Stimulated activated naive CD8-positive, alpha-beta T cell treated with anti-CD3 and anti-CD28 coated beads, Interleukin-15, Interleukin-2, amounts not matched to agents 100 U/mL and 50 U/mL, for 24 hours (primary cell): ENCODE measurements around the gene PPHLN1.

ENCODE experiments used
- ATAC-seq: fragments of 150-1000 bp; cut with Tn5 transposase; one replicate; pipeline ENCODE4 v1.10.0; 2021
- DNase-seq: peaks from one replicate; pipeline ENCODE4 v3.0.0; 2021

PPHLN1 gene, protein sequence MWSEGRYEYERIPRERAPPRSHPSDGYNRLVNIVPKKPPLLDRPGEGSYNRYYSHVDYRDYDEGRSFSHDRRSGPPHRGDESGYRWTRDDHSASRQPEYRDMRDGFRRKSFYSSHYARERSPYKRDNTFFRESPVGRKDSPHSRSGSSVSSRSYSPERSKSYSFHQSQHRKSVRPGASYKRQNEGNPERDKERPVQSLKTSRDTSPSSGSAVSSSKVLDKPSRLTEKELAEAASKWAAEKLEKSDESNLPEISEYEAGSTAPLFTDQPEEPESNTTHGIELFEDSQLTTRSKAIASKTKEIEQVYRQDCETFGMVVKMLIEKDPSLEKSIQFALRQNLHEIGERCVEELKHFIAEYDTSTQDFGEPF

DNA sequence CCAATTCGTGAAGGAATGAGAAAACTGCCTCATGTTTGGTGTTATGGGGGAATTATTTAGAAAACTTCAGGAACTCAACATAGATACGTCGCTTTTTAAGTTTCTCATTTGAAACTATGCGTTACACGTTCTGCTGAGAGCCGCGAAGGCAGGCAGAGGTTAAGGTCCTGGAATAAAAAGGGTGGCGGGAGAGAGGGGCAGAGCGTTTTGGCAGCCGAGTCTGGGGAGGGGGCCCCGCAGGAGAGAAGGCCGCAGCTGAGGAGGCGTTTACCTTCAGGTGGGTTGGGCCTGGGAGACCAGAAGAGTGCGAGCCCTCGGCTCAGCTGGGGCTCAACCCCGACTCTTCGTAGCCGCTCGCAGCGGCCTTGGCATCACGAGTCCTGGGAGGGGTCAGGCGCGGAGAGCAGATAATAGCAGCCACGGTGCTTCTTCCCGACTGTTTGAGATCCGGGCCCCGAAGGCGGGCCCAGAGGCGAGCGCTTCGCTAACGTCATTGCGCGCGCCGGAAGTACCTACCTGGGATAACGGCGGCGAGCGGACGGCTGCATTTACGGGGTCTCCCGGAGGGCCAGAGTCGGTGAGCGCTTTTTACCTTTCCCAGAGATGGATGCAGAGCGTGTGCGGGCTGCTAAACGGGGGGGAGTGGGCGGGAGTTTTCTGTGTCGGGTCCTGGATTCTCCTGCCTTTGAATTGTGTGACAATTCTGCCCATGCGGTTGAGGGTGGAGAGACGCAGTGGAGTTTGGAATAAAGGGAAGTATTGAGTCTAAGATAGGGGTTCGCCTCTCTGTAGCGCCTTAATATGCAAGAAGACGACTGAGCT lies at the start of gene PPHLN1, which contains the start of gene ZCRB1:
Gene PPHLN1, plus strand, starts transcription at position 515 of the 822 bp plus-strand sequence. CDS start 9,736 bp downstream, outside the sequence.
Gene ZCRB1, minus strand, starts transcription at position 442 of the 822 bp plus-strand sequence. CDS start 1,992 bp downstream, outside the sequence.
- DNase-seq (peak; percentile 88), ATAC-seq (peak; percentile 98)

DNA sequence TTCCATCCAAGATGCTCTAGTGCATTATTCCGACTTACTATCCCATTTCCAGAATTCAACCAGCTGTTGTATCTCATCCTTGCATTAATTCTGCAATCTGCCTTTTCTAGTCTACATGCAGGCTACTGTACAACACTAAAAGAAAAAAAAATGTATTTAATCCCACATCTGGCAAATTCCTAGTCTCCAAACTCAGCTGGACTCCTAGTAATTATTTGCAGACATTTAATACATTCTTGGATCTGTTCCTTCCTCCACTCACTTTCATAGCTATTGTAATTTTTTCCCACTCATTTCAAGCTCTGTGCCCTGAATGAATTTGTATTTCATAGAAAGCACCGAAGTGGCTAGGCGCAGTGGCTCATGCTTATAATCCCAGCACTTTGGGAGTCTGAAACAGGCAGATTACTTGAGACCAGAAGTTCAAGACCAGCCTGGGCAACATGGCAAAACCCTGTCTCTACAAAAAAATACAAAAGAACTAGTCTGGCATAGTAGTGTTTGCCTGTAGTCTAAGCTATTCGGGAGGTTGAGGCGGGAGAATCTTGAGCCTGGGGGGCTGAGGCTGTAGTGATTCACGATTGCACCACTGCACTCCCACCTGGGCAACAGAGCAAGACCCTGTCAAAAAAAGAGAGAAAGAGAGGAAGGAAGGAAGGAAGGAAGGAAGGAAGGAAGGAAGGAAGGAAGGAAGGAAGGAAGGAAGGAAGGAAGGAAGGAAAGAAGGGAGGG lies 48.4 kb upstream of the PPHLN1 start:
- ATAC-seq: no peak
- DNase-seq: no peak

DNA sequence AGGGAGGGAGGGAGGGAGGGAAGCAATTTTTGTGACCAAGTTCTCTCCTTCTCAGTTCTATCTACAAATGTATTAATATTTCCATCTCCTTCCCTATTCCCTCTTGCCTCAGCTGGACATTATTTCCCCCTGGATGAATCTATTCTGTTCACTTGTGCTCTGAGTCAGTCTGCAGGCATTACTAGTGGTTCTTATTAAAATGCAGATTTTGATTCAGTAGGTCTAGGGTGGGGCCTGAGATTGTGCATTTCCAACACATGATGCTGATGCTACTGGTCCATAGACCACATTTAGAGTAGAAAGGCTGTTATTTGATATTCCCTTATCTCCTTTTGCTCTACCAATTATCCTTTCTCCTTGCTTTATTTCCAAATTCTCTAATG lies 47.8 kb upstream of the PPHLN1 start:
- no peak for DNase-seq
- ATAC-seq: no peak

DNA sequence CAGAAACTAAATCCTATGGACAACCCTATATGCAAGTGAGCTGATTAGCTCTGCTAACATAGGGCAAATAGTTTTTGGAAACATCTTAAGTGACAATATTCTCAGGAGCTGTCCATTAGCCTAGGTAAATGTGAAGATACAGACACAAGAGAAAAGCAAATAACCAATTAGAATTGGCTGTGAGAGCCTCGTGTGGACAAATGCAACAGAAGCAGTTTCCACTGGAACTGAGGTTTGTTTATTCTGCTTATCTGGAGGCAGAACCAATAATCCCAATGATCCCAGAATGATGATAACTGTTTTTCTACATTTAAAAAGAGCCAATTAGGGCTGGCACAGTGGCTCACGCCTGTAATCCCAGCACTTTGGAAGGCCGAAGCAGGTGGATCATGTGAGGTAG lies 44.7 kb upstream of the PPHLN1 start:
- no peak for DNase-seq
- ATAC-seq: no peak

DNA sequence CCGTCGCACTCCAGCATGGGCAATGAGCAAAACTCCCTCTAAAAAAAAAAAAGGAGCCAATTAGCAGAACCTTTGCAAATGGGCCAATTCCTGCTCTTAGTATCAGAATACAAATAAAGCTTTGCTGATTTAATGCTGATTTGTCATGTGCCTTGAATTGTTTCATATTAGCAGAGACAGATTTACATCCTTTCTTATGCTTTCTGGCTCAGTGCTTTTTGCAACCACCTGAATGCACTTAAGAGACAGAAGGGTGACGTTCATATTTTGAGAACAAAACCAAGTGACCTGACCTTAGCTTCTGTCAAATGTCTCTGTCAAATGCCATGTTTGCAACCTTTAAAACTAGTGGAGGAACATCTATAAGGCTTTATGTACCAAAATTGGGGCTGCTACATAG lies 44.1 kb upstream of the PPHLN1 start:
- no peak for DNase-seq

DNA sequence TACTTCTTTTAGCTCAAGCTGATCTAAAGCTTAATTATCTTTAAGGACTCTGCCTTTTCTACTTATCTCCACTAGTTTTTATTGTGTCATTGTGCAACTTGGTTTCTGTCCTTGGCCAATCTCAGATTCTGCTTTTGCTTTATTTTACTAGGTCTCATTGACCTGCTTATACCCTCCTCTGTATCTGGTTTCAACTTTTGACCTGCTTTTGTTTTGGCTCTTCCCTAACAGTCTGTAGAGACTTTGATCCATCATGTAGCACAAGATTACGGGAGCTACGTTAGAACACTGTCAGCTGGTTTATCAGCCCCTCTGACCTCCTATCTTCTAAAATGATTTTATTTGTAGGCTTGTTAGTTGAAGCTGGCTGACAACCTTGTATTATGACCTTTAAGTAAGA lies 43.7 kb upstream of the PPHLN1 start:
- no peak for ATAC-seq

More for the DNA sequence above, 44.1 kb upstream of the PPHLN1 start:
- no peak for ATAC-seq

DNA sequence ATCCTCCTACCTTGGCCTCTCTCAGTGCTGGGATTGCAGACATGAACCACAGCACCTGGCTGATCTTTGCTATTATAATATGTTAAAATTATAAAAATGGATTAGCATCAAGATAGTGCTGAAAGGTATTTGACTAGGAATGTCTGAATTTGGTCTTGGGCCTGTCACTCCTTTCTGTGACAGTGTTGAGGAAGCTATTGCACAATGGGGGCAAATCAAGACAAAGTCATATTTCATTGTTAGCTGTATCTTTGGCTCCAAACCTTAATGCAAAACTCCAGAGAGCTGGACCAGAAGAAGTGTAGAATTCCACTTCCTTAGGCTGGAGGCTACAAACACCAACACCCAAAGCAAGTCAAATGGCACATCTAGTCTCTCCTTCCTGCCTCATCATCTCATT lies 42.2 kb upstream of the PPHLN1 start:
- DNase-seq (no peak), ATAC-seq (no peak)

More for the DNA sequence above, 43.7 kb upstream of the PPHLN1 start:
- DNase-seq: no peak

DNA sequence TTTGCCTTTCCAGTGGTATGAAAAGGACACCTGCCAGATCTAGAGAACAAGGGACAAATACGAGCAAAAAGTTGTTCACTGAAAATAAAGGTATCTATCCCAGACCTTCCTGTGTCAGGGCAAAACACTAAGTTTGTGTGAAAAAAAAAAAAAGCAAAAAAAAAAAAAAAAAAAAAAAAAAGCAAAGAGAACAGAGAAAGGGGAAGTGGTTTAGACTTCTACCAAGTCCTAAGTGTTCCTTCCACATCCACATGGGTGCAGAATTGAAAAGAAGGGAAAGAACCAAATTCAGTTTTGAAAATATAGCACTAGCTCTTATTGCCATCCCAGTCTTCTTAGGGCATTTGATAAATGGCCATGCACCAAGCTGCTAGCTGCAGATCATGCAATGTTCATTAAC lies 41.8 kb upstream of the PPHLN1 start:
- no peak for DNase-seq
- no peak for ATAC-seq

DNA sequence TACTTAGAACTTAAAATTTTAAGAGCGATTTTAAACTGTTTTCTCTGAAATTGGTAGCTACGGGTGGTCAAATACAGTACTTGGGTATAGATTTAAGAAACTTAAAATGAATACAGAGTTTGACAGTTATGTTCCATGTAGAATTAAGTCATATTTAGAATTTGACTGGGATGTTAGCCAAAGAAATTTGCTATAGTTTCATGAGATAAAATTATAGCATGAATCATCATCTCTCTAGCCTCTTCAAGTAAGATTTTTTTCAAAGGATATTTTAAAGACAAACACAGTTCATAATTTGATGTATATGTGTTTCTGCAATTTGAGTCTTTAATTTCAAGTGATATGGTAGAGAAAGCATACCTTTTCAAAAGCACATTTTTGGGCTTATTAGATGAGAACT lies 41.1 kb upstream of the PPHLN1 start:
- no peak for ATAC-seq
- no peak for DNase-seq

DNA sequence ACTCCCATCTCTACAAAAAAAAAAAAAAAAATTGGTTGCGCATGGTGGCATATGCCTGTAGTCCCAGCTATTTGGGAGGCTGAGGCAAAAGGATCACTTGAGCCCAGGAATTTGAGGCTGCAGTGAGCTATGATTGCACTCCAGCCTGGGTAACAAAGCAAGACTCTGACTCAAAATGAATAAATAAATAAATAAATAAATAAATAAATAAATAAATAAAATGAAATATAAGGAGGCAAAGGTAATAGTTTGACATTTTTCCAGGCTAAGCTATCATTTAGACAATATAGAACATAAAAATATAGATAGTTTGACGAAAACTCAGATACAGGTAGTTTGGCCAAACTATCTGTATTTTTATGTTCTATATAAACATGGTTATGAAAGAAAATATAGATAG lies 40.5 kb upstream of the PPHLN1 start:
- ATAC-seq: no peak
- DNase-seq: no peak

DNA sequence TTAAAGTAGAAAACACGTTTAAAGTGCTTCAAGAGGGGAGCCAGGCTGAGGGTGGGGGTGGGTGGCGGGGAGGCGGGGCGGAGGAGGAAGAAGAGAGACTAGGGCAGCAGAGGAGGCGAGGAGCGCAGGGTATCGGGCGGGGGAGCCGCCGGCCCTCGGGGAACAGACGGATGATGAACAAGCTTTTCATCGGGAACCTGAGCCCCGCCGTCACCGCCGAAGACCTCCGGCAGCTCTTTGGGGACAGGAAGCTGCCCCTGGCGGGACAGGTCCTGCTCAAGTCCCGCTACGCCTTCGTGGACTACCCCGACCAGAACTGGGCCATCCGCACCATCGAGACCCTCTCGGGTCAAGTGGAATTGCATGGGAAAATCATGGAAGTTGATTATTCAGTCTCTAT lies 39.2 kb upstream of the PPHLN1 start:
- ATAC-seq: no peak
- no peak for DNase-seq

DNA sequence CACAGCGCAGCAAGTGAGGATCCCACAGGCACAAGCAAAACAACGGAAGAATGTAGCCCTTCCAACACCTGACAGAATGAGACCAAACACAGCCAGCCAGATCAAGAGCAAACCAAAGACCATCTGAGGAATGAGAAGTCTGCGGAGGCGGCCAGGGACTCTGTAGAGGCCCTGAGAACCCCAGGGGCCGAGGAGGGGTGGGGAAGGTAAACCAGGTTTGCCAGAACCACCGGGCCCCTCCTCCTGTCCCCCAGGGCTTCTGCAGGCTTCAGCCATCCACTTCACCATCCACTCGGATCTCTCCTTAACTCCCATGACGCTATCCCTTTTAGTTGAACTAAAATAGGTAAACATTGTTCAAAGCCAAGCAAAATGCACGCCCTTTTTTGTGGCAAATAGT lies 37.4 kb upstream of the PPHLN1 start:
- ATAC-seq (no peak), DNase-seq (no peak)

DNA sequence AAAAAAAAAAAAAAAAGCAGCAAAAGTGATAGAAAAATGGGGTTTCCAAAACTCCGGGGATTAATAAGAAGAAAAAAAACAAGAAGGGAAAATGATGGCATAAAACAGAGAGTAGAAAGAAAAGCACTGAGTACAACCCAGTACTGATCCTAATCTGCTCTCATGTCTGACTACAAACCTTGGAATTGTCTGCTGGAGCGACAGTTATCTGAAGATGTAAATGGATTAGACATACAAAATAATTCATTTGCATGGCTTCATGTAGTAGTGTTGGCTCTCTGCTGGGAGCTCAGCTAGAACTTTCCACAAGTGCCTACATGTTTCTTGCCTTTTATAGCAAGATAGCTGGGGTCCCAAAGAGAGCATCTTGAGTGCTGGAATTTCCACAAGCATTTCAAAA lies 34.3 kb upstream of the PPHLN1 start:
- DNase-seq (no peak), ATAC-seq (no peak)

DNA sequence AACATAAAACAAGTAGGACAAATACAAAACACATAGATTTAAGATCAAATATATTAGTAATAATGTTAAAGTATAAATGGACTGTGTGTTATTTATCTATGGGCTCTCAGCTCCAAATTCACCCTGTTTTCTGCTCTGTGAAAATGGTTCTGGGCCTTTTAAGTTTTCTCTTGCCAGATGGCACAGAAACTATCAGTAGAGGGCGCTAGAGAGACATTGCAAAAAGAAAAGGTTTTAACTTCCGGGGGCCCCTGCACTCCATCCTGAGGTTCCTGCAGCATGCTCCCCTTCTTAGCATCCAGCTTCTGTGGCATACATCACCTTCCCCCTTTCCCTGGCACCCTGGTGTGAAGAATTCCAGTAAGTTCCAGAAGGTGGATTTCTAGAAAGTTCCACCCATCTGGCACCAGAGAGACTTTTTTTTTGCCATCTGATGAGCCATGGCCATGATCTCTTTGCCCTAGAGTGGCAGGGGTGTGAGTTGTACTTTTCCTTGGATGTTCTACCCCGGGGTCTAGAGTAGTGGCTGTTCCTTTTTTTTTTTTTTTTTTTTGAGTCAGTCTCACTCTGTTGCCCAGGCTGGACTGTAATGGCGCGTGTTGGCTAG lies 29.4 kb upstream of the PPHLN1 start:
- DNase-seq (peak; percentile 9), ATAC-seq (no peak)

DNA sequence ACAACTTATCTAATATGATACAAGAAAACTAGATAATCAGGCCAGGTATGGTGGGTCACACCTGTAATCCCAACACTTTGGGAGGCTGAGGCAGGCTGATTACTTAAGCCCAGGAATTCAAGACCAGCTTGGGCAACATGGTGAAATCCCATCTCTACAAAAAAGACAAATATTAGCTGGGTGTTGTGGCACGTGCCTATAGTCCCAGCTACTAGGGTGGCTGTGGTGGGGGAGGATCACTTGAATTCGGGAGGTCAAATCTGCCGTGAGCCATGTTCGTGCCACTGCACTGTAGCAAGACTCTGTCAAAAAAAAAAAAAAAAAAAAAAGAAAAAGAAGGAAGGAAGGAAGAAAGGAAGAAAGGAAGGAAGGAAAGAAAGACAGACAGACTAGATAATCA lies 27.1 kb upstream of the PPHLN1 start:
- DNase-seq (no peak), ATAC-seq (no peak)

DNA sequence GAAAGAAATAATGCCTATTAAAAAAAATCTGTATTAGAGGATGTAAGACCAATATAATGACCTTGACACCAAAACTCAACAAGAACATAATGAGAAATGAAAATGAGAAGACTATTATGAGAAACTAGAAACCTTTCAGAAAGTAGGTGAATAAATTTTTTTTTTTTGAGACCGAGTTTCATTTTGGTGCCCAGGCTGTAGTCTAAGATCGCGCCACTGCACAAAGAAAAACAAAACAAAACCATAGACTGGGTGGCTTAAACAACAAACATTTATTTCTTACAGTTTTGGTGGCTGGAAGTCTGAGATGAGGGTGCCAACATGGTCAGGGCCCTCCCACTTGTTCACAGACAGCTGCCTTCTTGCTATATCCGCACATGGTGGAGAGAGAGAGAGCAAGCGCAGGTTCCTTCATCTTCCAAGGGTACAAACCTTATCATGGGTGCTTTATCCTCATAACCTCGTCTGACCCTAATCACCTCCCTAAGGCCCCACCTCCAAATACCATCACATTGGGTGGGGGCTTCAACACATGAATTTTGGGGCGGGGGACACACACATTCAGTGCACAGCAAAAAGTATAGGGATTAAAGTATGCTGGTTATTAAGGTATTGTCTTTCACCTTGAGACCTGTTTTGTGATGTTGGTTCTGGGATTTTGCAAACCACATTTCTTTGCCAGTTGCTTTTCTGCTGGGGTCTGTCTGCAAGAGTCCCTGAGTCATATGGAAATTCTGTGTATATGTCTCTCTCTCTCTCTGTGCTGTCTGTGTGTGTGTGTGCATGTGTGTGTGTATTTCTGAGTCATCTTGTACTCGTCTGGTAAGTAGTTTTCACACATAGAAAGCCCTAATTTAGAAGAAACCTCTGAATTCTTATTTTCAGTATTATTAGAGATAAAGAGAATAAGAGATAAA lies 26.3 kb upstream of the PPHLN1 start:
- peak; percentile 64 for DNase-seq
- ATAC-seq: peak; percentile 98

DNA sequence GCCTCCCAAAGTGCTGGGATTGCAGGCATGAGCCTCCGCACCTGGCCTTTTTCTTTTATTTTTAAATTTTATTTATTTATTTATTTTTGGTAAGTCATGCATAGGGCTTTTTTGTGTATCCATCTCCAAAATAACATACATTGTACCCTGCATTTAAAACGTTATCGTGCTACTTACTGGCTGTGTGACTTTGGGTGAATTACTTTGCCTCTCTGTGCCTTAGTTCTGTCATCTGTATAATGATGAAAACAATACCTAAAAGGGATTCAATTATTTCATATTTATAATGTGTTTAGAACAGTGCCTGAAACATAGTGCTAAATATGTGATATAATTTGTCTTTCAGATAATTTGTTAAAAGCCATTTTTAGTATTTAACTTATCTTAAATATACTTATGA lies 19.7 kb upstream of the PPHLN1 start:
- ATAC-seq (no peak), DNase-seq (no peak)

DNA sequence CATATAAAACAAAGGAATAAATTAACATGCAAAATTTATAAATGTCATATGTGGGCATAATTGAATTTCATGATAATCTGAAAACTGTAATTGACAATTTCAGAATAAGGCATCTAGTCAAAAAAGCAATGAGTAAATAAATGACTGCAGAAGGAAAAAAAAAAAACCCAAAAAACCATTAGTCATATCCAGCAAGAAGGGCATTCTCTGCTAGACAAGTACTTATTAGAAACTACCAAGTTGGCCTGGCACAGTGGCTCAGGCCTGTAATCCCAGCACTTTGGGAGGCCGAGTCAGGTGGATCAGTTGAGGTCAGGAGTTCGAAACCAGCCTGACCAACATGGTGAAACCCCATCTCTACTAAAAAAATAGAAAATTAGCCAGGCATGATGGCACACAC lies 17.6 kb upstream of the PPHLN1 start:
- no peak for DNase-seq
- no peak for ATAC-seq

DNA sequence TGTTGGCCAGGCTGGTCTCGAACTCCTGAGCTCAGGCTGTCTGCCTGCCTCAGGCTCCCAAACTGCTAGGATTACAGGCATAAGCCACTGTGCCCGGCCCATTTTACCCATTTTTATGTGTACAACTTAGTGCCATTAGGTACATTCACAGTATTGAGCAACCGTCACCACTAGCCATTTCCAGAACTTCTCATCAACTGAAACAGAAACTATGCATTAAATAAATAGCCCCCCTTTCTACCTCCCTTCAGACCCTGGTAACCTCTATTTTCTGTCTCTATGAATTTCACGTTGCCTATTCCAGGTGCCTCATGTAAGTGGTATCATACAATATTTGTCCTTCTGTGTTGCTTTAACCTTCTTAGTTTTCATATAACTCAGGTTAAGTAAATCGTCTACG lies 16.0 kb upstream of the PPHLN1 start:
- no peak for ATAC-seq
- DNase-seq: no peak

DNA sequence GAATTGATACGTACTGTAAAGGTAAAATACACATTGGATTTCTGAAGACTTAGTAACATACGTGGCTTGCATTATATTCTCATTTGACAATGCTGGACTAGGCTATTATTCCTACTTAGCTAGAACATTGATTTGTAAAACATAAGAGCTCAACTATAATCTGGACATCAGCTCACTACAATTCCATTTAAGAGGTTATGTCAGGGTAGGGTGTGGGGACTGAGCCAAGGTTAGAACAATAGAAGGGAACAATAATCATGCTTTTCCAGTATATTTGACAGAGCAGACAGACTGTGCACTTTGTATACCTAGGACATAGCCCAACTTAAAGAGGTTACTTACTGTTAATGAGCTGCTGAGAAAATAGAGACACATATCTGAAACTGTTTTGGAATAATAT lies 10.9 kb upstream of the PPHLN1 start:
- ATAC-seq (no peak), DNase-seq (no peak)

DNA sequence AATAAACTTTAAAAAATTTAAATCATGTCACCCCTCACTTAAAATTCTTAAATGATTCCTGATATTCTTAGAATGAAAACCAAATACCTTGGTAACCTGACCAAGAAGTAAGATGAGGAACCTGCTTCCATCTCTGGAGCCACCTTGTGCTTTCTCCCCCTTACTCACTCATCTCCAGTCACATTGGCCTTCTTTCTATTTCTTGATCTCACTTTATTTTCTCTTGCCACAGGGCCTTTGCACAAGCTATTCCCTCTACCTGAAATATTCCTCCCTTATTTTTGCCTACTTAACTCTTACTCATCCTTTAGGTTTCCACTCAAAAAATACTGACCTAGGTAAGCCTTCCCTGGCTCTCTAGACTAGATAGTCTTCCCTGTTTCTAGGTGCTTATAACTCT lies 5.2 kb upstream of the PPHLN1 start:
- ATAC-seq: no peak
- DNase-seq: no peak
